ENCODE measurements around the gene ZNF439. TPM values are rescaled to one million over a fixed set of nuclear protein-coding genes. Genes with fewer than 3 reads are reported as not detected.
"Not testable (repeated sequence)": the region's sequence is repeated elsewhere in the genome, so short reads cannot be mapped to it uniquely, and the experiment has no call there.

The ZNF439 gene
- total and polyA plus RNA-seq, 2 donors (not counting 1 experiment from before 2014, with no cell fraction given), result 3.1 to 9.4 TPM

DNA sequence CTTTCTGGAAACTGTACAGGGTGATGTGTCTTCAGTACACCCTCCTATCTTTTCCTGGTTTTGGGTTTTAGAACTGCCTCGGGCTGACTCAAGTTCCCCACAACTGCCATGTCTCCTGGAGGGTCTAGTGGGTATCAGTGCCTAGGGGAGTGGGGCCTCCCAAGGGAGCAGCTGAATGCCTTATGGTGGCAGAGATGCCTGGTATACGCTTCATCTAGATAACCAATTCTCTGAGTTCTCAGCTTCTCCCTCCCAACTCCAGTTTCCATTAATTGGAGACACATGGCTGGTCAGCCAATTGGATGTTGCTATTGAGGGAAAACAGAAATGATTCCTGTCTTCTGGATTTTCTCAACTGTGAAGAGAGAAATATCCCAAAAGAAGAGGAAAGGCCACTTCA lies 12.8 kb downstream of the ZNF439 start:
- Histone ChIP-seq H3K9ac (ENCODE audit: insufficient read depth, low read length) (no peak overlapping the region), H4K20me1 (ENCODE audit: control insufficient read depth, extremely low read depth, insufficient read depth, low read length) (no peaks in the 10 kb centered on the region), H3K27ac (ENCODE audit: insufficient read depth, low read length) (no peak overlapping the region), H2AFZ (ENCODE audit: low read length) (no peak overlapping the region), H3K4me2 (ENCODE audit: extremely low read depth, insufficient read depth, low read length) (no peak overlapping the region), H3K4me1 (ENCODE audit: control insufficient read depth, extremely low read depth, insufficient read depth, low read length) (no peaks in the 10 kb centered on the region), H3K4me3 (replicated peaks in 1 of 4; ENCODE audit: control extremely low read depth in 1 of 4, insufficient read depth in 1 of 4, low read depth in 3 of 4, low read length in 4 of 4) (no peak overlapping the region), H3K79me2 (ENCODE audit: control insufficient read depth, insufficient read depth, low read length) (no peaks in the 10 kb centered on the region), H3K36me3 (ENCODE audit: control insufficient read depth, insufficient read depth, low read length) (no peaks in the 10 kb centered on the region), H3K27me3 (ENCODE audit: control insufficient read depth, insufficient read depth, low read length) (no peaks in the 10 kb centered on the region), H3K9me3 (ENCODE audit: control insufficient read depth, insufficient read depth, low read depth, low read length) (no peaks in the 10 kb centered on the region)
- TF ChIP-seq, protein P1, sequence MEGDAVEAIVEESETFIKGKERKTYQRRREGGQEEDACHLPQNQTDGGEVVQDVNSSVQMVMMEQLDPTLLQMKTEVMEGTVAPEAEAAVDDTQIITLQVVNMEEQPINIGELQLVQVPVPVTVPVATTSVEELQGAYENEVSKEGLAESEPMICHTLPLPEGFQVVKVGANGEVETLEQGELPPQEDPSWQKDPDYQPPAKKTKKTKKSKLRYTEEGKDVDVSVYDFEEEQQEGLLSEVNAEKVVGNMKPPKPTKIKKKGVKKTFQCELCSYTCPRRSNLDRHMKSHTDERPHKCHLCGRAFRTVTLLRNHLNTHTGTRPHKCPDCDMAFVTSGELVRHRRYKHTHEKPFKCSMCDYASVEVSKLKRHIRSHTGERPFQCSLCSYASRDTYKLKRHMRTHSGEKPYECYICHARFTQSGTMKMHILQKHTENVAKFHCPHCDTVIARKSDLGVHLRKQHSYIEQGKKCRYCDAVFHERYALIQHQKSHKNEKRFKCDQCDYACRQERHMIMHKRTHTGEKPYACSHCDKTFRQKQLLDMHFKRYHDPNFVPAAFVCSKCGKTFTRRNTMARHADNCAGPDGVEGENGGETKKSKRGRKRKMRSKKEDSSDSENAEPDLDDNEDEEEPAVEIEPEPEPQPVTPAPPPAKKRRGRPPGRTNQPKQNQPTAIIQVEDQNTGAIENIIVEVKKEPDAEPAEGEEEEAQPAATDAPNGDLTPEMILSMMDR (conservative IDR thresholded peaks at IDR 0.05 in 1 of 2, IDR thresholded peaks at IDR 0.05 in 1 of 2; ENCODE audit: low read depth in 1 of 2, low read length in 2 of 2), result no peak
- no peak for TF ChIP-seq EZH2 (IDR thresholded peaks at IDR 0.05; ENCODE audit: low read length, missing control alignments)
- DNase-seq (ENCODE audit: low read depth in 2 of 2), result no peak

DNA sequence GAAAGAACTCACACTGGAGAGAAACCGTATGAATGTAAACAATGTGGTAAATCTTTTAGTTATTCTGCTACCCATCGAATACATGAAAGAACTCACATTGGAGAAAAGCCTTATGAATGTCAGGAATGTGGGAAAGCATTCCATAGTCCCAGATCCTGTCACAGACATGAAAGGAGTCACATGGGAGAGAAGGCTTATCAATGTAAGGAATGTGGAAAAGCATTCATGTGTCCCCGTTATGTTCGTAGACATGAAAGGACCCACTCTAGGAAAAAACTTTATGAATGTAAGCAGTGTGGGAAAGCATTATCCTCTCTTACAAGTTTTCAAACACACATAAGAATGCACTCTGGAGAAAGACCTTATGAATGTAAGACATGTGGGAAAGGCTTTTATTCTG lies 19.2 kb downstream of the ZNF439 start:
- H3K27me3 ChIP-seq (ENCODE audit: control insufficient read depth, insufficient read depth, low read length); H3K9ac ChIP-seq (ENCODE audit: insufficient read depth, low read length); H3K9me3 ChIP-seq (ENCODE audit: control insufficient read depth, insufficient read depth, low read depth, low read length); DNase-seq (ENCODE audit: low read depth in 2 of 2); H3K4me3 ChIP-seq (replicated peaks in 1 of 4; ENCODE audit: control extremely low read depth in 1 of 4, insufficient read depth in 1 of 4, low read depth in 3 of 4, low read length in 4 of 4); H3K4me1 ChIP-seq (ENCODE audit: control insufficient read depth, extremely low read depth, insufficient read depth, low read length); H3K36me3 ChIP-seq (ENCODE audit: control insufficient read depth, insufficient read depth, low read length); H4K20me1 ChIP-seq (ENCODE audit: control insufficient read depth, extremely low read depth, insufficient read depth, low read length); H2AFZ ChIP-seq (ENCODE audit: low read length); H3K4me2 ChIP-seq (ENCODE audit: extremely low read depth, insufficient read depth, low read length); H3K79me2 ChIP-seq (ENCODE audit: control insufficient read depth, insufficient read depth, low read length); H3K27ac ChIP-seq (ENCODE audit: insufficient read depth, low read length): not testable (repeated sequence)

DNA sequence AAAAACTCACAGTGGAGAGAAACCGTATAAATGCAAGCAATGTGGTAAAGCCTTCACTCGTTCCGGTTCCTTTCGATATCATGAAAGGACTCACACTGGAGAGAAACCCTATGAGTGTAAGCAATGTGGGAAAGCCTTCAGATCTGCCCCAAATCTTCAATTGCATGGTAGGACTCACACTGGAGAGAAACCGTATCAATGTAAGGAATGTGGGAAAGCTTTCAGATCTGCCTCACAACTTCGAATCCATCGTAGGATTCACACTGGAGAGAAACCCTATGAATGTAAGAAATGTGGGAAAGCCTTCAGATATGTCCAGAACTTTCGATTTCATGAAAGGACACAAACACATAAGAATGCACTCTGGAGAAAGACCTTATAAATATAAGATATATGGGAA lies 19.7 kb downstream of the ZNF439 start:
- Histone ChIP-seq H2AFZ (ENCODE audit: low read length) (no peak overlapping the region), H4K20me1 (ENCODE audit: control insufficient read depth, extremely low read depth, insufficient read depth, low read length) (no peaks in the 10 kb centered on the region), H3K4me1 (ENCODE audit: control insufficient read depth, extremely low read depth, insufficient read depth, low read length) (no peaks in the 10 kb centered on the region), H3K9me3 (ENCODE audit: control insufficient read depth, insufficient read depth, low read depth, low read length) (peaks cover 3% of the 10 kb centered on the region), H3K27me3 (ENCODE audit: control insufficient read depth, insufficient read depth, low read length) (no peaks in the 10 kb centered on the region), H3K9ac (ENCODE audit: insufficient read depth, low read length) (no peak overlapping the region), H3K4me2 (ENCODE audit: extremely low read depth, insufficient read depth, low read length) (no peak overlapping the region), H3K27ac (ENCODE audit: insufficient read depth, low read length) (no peak overlapping the region), H3K79me2 (ENCODE audit: control insufficient read depth, insufficient read depth, low read length) (no peaks in the 10 kb centered on the region), H3K4me3 (replicated peaks in 1 of 4; ENCODE audit: control extremely low read depth in 1 of 4, insufficient read depth in 1 of 4, low read depth in 3 of 4, low read length in 4 of 4) (no peak overlapping the region), H3K36me3 (ENCODE audit: control insufficient read depth, insufficient read depth, low read length) (no peaks in the 10 kb centered on the region)
- peak in 1 of 2 donors; percentile 4 for DNase-seq (ENCODE audit: low read depth in 2 of 2)
- no peak for TF ChIP-seq EZH2 (IDR thresholded peaks at IDR 0.05; ENCODE audit: low read length, missing control alignments)
- TF ChIP-seq, protein P1 (conservative IDR thresholded peaks at IDR 0.05 in 1 of 2, IDR thresholded peaks at IDR 0.05 in 1 of 2; ENCODE audit: low read depth in 1 of 2, low read length in 2 of 2), result no peak
